HEK293T (cell line): ENCODE results near the gene RASL11A.
"Not testable (repeated sequence)": the region's sequence is repeated elsewhere in the genome, so short reads cannot be mapped to it uniquely, and the experiment has no call there.

ENCODE experiments used
- CTCF ChIA-PET: fragments of 350-600 bp; formaldehyde crosslinking; extraction: SDS; loops from one replicate; lab custom pipeline; 2021; ENCODE audit warnings: antibody characterized with exemption, inconsistent platforms; lab: Yijun Ruan, JAX
- POLR2A ChIA-PET: fragments of 350-600 bp; formaldehyde crosslinking; extraction: SDS; loops from one replicate; lab custom pipeline; 2020; ENCODE audit warnings: antibody characterized with exemption, inconsistent platforms; lab: Yijun Ruan, JAX
- DNase-seq: peaks from one replicate; pipeline ENCODE4 v3.0.0; 2012; ENCODE audit warnings: mixed read lengths; ENCODE audit errors: extremely low spot score
- ARNT ChIP-seq: fragments of 450-650 bp; IDR thresholded peaks from 2 replicates; pipeline ENCODE4 v1.6.1; 2017; ENCODE audit warnings: mild to moderate bottlenecking
- BHLHE40 ChIP-seq: fragments of 450-650 bp; IDR thresholded peaks from 2 replicates; pipeline ENCODE4 v1.6.1; 2016; ENCODE audit warnings: mild to moderate bottlenecking, moderate library complexity, borderline replicate concordance
- CTBP1 ChIP-seq: fragments of 450-650 bp; IDR thresholded peaks from 2 replicates; pipeline ENCODE4 v1.6.1; 2016; ENCODE audit warnings: borderline replicate concordance
- ELF4 ChIP-seq: fragments of 450-650 bp; IDR thresholded peaks from 2 replicates; pipeline ENCODE4 v1.6.1; 2017; ENCODE audit warnings: antibody characterized with exemption
- FOXA1 ChIP-seq: fragments of 450-650 bp; IDR thresholded peaks from 2 replicates; pipeline ENCODE4 v1.6.1; 2016; ENCODE audit warnings: mild to moderate bottlenecking
- FOXK2 ChIP-seq: fragments of 450-650 bp; IDR thresholded peaks from 2 replicates; pipeline ENCODE4 v1.6.1; 2016; ENCODE audit warnings: mild to moderate bottlenecking
- FOXM1 ChIP-seq: fragments of 450-650 bp; IDR thresholded peaks from 2 replicates; pipeline ENCODE4 v1.6.1; 2017; ENCODE audit warnings: mild to moderate bottlenecking, borderline replicate concordance
- HDGF ChIP-seq: fragments of 450-650 bp; IDR thresholded peaks from 2 replicates; pipeline ENCODE4 v1.6.1; 2017; ENCODE audit warnings: antibody characterized with exemption, borderline replicate concordance
- L3MBTL2 ChIP-seq: fragments of 450-650 bp; conservative IDR thresholded peaks from 2 replicates; pipeline ENCODE4 v1.6.1; 2016; ENCODE audit warnings: mild to moderate bottlenecking
- LEF1 ChIP-seq: fragments of 450-650 bp; IDR thresholded peaks from 2 replicates; pipeline ENCODE4 v1.6.1; 2017; ENCODE audit warnings: mild to moderate bottlenecking, borderline replicate concordance
- NFRKB ChIP-seq: fragments of 450-650 bp; IDR thresholded peaks from 2 replicates; pipeline ENCODE4 v1.6.1; 2016; ENCODE audit warnings: mild to moderate bottlenecking, moderate library complexity
- PKNOX1 ChIP-seq: fragments of 450-650 bp; IDR thresholded peaks from 2 replicates; pipeline ENCODE4 v1.6.1; 2016
- SP1 ChIP-seq: fragments of 450-650 bp; IDR thresholded peaks from 2 replicates; pipeline ENCODE4 v1.6.1; 2017
- SUZ12 ChIP-seq: fragments of 450-650 bp; IDR thresholded peaks from 2 replicates; pipeline ENCODE4 v1.6.1; 2016; ENCODE audit warnings: mild to moderate bottlenecking
- TARDBP ChIP-seq: fragments of 450-650 bp; IDR thresholded peaks from 2 replicates; pipeline ENCODE4 v1.6.1; 2016
- ZNF384 ChIP-seq: fragments of 450-650 bp; IDR thresholded peaks from 2 replicates; pipeline ENCODE4 v1.6.1; 2016

Gene RASL11A

GRCh38 chr13:27270594-27271520 is at the start of gene RASL11A:
TSS of gene RASL11A (plus strand) at chr13:27270830. CDS start at chr13:27270945, 115 bp downstream.
- peak; percentile 81 for DNase-seq
- ChIA-PET POLR2A (interaction anchor here (0.7 kb wide), 2 partner anchors 11 to 133 kb away, joined by 3 read pairs; no protein-coding TSS in a partner anchor), CTCF (interaction anchor here (0.7 to 1.7 kb wide), 4 partner anchors 13 to 285 kb away, joined by 3 to 5 read pairs (median 4); no protein-coding TSS in a partner anchor)
- TF ChIP-seq ELF4: peak; percentile 26; the same call in 1 of the 2 replicates
- TF ChIP-seq L3MBTL2: peak; percentile 70
- TF ChIP-seq NFRKB: no peak

- DNase-seq, POLR2A ChIA-PET, CTCF ChIA-PET: not testable (repeated sequence)
These were observed 48.5 kb upstream of the RASL11A start for GRCh38 chr13:27222100-27222499.

- DNase-seq: no peak
- TF ChIP-seq SP1: no peak
- no peak for TF ChIP-seq ZNF384
- TF ChIP-seq PKNOX1: no peak
- no peak for TF ChIP-seq ARNT
- TF ChIP-seq LEF1: no peak
- no peak for TF ChIP-seq FOXA1
- TF ChIP-seq L3MBTL2: no peak
- no peak for TF ChIP-seq ELF4
- TF ChIP-seq TARDBP: no peak
- no peak for TF ChIP-seq SUZ12
- TF ChIP-seq FOXM1: no peak
- no peak for TF ChIP-seq CTBP1
- TF ChIP-seq FOXK2: no peak
- no peak for TF ChIP-seq NFRKB
- no peak for TF ChIP-seq BHLHE40
- no peak for TF ChIP-seq HDGF
- CTCF ChIA-PET: no interaction called here
- POLR2A ChIA-PET: no interaction called here
These were observed 43.6 kb upstream of the RASL11A start for GRCh38 chr13:27226991-27227390.

- DNase-seq: no peak
- ChIA-PET CTCF (no interaction called here), POLR2A (no interaction called here)
- TF ChIP-seq SP1 (no peak), FOXK2 (no peak), CTBP1 (no peak), SUZ12 (no peak), PKNOX1 (no peak), ARNT (no peak), HDGF (no peak), LEF1 (no peak), FOXA1 (no peak), NFRKB (no peak), ELF4 (no peak), L3MBTL2 (no peak), TARDBP (no peak), ZNF384 (no peak), FOXM1 (no peak), BHLHE40 (no peak)
These were observed 42.5 kb upstream of the RASL11A start for GRCh38 chr13:27228131-27228530.

GRCh38 chr13:27229642-27230041 is 41.0 kb upstream of the RASL11A start:
- no peak for DNase-seq
- ChIA-PET CTCF (no interaction called here), POLR2A (no interaction called here)
- TF ChIP-seq CTBP1 (no peak), FOXK2 (no peak), PKNOX1 (no peak), FOXA1 (no peak), ARNT (no peak), ZNF384 (no peak), SUZ12 (no peak), LEF1 (no peak), BHLHE40 (no peak), SP1 (no peak)

GRCh38 chr13:27233964-27234363 is 36.7 kb upstream of the RASL11A start:
- POLR2A ChIA-PET: no interaction called here
- CTCF ChIA-PET: no interaction called here
- TF ChIP-seq FOXK2 (no peak), BHLHE40 (no peak)
- no peak for DNase-seq
